Measurements from ENCODE around the gene CYFIP1.

CYFIP1 gene

DNA sequence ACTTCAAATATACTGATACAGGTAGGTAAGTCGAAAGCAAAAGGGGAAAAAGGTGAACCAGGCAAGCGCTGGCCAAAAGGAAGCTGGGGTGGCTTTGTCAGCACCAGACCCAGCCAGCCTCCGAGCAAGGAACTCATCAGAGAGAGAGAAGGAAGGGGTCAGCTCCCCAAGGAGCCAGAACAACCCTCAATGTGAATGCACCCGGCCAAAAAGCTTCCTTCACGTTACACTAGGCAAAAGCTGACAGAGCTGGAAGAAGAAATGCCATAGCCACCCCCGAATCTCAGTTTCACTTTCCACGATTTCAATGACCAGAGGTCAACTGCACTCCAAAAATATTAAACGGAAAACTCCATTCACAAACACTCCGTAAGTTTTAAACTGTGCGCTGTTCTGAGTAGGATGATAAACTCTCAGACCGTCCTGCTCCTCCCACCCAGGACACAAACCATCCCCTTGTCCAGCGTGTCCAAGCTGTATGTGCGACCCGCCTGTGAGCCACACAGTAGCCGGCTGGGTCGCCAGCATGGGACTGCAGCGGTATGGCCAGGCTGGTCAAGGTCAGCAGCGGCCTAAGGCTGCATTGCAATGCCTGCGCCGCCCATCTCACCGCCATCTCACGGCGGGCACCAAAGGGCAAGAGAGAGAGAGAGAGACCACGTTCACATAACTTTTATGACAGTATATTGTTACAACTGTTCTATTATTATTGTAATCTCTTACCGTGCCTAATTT lies 29.7 kb downstream of the CYFIP1 start:
- DNase-seq = no peak

DNA sequence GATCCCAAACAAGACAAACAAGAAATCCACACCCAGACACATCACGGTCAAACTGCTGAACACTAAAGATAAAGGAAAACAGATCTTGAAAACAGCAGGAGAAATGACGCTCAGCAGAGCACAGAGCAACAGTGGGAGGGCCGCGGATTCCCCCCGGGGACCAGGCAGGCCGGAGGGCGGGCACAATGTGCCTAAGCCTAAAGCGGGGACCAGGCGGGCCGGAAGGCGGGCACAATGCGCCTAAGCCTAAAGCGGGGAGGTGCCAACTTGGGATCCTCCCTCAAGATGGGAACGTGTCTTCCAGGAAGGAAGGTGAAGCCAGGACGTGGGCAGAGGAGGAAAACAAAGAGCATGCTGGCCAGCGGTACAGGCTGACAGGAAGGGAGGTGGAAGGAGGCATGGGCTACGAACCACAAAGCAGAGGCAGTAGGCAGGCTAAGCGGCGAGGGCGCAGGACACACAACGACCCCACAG lies 31.1 kb downstream of the CYFIP1 start:
- DNase-seq = peak in 1 of 51 donors; percentile 18

DNA sequence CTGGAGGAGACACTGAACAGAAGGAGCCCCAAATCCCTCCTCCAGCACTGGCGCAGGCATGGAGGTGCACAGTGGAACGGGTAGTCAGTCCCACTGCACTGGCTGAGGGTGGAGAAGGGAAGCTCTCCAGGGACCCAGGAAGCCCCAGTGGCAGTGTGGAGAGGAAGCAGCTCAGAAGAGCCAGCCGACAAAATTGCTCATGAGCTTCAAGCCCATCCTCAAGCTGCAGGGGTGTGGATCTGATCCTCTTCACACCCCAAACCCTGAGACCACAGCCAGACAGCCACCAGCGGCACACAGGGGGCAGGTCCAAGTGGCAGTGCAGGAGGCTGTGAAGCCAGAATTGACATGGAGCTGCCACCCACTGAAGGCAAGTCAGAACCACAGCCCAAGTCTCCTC lies 32.1 kb downstream of the CYFIP1 start:
- DNase-seq = no peak

DNA sequence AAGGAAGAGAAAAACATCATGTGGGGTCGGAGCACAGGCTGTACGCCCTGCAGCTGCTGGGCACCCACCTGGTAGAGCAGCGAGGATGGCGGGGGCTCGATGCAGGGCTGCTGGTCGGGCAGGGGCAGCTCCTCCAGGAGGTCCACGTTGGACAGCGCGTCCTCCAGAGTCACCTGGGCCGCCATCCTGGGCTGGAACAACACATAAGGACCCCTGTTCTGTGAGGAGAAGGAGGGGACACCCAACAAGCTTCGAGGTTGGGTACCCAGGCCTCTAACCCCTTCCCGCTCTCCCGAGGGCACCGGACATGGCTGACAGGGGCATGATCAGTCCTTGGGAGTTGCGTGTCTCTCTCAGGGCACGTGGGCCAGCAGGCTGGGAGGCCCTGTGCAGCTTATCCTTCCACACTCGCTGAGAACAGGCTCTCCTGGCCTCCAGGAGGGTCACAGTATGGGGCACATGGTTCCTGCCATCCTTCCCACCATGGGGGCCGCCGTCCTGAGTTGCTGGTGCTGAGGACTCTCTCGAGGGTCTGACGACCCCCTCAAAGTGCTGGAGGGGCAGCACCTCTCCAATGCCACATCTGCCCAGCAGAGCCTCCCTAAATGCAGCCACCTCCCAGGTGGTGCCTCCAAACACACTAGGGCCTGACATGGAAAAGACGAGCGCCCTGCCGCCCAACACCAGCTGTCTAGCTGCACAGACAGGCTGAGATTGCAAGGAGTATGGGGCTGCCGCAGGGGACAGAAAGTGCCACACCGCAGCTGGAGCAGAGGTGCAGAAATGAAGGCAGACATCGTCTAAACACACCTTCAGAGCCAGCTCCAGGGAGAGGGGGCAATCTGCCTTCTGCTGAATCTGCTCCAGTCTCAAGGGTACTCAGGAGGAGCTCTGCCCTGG lies 32.8 kb downstream of the CYFIP1 start:
- DNase-seq = no peak

DNA sequence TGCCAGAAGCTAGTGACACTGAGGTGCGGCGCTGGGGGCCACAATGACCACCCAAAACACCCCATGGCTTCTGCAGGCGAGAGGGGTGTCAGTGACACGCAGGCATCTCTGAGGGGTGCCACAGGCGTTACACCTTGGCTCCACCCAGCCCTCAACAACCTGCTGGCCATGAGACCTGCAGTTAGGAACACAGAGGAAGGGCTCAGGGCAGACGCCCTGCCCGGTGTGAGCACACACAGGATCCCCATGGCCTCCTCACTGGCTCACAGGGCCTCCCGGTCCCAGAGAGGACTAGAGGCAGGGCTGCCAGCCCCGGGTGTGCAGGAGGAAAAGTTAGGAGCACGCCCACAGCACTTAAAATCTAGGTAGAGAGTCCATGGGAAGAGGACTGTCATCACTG lies 35.1 kb downstream of the CYFIP1 start:
- DNase-seq = no peak

DNA sequence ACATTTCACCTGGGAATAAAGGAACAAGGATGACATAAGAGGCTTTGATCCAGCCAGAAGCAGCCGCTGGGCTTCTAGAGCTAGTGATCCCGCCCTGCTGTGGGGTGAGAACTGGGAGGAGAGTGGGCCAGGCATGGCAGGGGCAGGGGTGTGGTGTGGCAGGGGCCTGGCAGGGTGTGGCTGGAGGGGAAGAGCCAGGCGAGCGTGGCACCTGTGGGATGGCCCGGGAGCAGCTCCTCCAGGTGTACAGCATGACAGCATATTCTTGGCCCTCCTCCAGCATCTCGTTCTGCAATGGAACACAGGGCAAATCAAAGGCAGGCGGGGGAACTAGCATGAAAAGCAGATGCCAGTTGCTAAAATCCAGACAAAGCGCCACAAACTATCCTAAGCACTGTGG lies 35.5 kb downstream of the CYFIP1 start:
- DNase-seq = no peak

DNA sequence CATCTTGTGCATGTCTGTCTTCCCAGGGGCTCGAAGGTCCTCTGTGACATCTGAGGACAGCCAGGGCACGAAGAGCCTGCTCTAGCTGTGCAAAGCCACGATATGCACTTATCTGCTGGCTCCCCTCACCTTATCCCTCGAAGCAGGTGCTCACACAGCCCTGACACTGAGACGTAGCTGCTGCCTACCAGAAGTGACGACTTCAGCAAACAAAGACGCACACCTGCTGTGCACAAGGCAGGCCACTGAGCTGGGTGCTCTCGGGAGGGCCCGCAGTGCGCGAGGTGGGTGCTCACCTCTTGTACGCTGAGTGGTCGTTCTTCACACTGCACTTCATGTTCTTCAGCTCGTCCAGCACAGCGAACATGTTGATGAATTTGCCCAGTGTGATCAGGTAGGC lies 37.3 kb downstream of the CYFIP1 start:
- no peak for DNase-seq

DNA sequence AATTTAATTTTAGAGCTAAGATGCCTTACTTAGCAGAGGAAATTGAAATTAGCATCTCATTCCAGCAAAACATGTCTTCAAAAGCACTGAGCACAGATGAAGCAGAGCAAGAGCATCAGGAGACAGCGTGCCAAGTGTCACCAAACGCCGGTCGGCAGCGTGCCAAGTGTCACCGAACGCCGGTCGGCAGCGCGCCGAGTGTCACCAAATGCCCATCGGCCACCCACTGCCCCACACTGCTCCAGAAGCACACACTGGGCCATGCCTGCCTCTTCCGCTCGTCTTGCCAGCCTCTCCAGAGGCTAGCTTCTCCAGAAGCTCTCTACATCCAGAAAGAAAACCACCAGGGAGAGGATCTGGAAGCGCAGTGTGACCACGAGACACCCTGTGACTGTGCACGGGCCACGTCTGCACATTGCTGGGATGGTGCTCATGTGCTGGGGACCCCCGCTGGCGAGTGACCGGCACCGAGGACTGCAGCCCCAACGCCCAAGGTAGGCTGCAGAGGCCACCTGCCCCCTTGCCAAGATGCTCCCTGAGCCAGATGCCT lies 37.8 kb downstream of the CYFIP1 start:
- no peak for DNase-seq

DNA sequence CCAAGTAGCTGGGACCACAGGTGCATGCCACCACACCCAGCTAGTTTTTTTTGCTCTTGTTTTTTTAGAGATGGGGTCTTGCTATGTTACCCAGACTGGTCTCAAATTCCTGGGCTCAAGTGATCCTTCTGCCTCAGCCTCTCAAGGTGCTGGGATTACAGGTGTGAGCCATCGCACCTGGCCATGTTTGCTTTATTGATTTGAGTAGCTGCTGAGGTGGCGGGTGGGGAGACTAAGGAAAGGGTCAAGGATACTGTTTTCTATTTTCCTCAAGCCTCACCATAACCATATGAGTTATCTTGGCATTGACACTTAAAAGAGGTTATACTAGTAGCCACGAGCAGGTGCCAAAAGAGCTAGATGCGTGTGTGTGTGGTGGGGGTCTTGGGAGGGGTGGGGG lies 39.0 kb downstream of the CYFIP1 start:
- no peak for DNase-seq

DNA sequence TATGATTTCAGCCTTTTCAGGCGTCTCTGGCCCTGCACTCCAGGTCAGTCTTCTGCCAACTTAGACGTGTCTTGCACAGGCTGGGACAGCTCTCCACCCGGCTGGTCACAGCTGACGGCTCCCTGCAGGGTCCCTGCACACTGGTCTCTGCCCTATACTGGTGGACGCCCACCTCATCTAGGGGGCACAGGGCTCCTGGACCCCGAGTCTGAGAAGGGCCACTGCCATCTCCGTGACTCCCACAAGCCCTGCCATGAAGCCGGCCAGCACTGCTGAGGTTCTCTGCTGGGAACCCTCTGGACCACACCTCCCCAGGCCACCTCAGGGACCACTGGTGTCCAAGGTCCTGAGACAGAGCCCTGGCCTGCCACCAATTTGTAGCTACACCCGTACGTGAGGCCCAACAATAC lies 40.5 kb downstream of the CYFIP1 start:
- DNase-seq = no peak

DNA sequence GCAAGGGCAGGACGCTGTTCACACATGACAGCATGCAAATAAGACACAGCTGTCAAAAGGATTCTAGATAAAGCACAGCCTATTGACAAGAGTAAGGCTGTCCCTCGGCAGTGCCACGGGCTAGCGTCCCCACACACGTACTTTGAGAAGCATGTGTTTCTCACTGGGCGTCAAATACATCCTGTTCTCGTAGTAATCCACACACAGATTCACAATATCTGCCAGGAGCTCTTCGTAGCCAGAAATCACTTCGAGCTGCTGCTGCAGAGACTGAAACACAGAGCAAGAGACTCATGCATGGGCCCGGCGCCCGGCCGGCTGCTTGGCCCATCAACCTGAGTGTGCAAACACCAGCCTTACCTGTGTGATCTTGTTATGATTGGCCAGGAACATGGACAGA lies 41.1 kb downstream of the CYFIP1 start:
- DNase-seq = no peak

DNA sequence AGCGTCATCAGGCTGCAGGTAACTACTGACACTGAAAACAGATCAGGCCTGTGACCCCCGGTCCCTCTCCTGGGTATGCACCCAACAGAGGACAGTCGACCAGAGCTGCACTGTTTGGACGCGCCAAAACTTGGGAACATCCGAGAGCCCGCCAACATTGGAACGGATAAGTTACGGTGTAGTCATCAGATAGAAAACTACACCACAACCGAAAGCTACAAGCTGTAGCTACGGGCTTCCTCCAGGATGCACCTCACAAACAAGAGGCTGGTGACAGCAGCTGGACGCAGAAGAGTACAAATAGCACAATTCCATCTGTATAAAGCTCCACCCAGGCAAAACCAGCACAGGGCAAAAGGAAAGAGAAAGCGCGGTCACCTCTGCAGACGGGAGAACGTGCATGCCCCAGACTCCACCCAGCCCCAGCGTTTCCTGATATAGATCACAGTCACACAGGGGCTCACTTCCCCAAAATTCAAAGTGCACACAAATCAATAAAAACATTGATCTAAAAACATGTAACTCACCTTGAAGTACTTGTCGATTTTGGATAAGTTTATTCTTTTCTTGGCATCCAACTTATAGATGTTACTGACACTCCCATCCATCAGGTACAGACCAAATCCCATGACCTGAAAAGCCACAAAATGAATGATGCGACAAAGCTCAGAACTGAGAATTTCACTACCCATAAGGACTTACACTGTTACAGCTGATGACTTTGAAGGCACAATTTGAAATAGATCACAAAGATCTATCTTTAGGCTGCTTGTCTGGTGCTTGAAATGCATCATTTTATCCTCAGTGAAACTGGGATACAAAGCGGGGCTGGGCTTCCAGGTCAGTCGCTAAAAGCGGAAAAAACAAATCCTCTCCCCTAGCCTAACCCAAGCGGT lies 43.3 kb downstream of the CYFIP1 start:
- no peak for DNase-seq

DNA sequence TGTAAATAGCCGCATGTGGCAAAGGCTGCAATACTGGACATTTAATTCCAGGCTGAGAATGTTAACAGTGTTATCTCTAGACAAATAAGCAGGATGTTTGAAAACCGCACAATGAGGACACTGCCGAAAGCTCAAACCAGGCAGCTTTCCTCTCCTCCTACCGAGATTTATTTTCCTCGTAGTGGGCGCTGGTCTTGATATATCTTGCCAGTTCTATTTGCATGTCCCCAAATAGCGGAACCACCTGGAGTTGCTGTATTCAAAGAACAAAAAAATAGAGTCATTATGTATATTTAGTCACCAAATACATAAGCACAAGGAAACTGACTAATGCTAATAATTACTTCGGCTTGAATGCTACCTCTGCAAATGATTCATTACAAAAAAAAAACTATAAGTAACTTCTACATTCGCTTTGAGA lies 46.5 kb downstream of the CYFIP1 start:
- no peak for DNase-seq

DNA sequence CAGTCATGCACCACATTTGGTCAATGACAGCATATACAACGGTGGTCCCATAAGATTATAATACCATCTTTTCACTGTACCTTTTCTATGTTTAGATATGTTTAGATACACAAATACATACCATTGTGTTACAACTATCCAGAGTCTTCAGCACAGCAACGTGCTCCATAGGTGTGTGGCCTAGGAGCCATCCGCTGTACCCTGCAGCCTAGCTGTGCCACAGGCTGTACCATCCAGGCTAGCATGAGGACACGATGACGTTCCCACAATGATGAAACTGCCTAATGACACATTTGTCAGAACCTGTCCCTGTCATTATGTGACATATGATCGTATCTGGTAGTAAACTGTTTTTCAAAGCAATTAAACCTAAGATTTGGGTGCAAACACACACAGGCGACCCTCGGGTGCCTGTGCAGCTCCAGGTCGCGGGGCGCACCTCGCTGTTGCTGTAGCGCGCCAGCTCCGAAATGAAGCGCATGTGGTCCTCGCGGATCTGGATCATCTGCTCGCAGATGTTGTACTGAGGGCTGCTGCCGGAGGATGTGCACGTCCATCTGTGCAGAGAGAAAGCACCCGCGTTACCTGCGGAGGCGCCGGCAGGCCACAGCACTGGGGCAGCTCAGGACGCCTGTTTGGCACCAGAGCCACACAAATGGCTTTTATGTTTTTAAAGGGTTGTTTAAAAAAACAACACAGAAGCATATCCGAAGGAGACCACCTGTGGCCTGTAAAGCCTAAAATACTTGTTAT lies 48.2 kb downstream of the CYFIP1 start:
- DNase-seq = no peak

DNA sequence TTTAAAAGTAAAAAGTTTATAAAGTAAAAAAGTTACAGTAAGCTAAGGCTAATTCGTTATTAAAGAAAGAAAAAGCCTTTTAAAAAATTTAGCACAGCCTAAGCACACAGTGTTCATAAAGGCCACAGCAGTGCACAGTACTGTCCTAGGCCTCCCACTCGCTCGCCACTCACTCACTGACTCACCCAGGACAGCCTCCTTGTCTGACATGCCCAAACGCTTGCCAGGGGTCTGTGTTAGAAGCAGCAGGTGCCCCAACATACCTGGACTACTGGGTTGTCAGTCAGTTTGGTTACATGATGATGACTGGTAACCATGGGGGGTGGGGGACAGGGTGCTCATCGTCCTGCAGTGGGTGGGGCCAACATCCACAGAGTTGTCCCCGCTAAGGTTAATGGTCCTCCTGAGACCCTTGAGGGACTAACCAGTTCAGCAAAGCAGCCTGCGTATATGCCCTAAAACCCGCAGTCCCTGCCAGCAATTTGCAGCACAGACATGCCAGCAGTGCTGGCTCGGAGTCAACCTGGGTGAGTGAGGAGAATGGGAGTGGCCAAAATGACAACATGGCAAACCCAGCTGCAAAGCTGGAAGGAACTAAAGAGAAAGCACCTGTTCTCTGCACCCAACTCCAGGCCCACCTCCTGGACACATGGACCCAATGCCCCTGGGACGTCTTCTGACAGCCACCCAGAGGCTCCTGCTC lies 49.2 kb downstream of the CYFIP1 start:
- DNase-seq = no peak

DNA sequence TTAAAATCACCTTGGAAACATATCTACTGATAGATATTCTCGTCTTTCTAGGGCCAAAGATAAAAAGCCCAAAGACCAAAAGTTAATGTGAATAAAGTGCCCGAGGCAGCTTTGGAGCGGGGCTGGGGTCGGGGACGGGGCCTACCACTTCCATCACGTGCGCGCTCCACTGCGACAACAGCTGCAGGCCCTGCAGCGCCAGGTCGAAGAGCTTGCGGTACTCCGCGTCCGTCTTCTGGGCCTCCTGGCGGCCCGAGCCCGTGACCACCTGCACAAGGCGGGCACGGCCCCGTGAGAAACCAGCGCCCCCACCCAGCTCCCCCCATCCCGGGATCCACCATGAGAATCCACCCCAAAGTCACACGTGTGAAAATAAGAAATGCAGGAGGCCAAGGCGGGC lies 52.4 kb downstream of the CYFIP1 start:
- DNase-seq = no peak

DNA sequence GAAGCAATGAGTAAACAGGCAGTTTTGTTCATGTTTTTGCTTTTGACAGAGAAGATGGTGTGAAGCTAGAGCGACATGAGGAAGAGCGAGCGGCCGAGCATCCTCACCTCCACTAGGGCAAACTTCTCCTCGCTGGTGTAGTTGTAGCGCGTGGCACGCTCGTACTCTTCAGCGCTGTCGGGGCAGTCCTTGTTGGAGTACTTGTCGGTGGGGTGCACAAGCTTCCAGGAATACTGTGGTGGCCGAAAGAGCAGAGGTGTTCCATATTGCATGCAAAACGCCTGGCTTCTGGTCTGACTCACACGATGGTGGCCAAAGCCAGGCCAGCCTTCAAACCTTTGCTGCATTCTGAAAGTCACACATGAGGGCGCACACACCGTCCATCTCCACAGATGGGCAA lies 54.3 kb downstream of the CYFIP1 start:
- DNase-seq = no peak

DNA sequence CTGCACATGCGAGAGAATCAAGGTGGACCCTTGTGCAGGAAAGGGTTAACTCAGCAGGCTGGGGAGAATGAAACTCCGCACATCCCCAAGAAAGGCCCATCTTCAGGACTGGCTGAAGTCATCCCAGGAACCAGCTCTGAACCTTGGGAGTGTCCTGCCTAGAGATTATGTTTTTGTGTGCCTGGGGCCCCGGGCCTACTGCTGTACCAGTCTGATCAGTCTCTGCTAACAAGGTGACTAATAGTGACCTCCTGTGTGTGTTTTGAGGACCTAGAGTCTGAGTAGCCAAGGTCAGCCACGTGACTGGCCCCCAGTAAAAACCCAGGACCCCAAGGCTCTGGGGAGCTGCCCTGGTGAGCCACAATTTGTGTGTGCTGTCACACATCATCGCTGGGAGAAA lies 58.2 kb downstream of the CYFIP1 start:
- no peak for DNase-seq

DNA sequence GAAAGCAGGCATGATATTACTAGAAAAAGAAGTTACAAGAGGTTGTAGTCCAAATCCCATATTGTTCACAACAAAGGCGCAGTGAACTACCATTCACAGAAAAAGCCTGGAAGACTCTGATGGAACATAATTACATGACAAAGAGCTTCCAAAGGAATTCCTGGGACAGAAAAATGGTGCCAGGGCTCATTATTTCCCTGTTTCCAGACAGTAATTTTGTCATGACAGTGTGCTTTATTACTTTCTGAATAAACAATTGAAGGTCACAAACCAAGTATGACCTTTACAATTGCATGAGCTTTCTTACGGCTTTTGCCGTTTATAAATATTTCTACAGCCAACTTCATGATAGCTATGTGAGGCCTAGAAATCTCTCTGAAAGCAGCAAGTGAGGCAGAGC lies 61.0 kb downstream of the CYFIP1 start:
- no peak for DNase-seq

DNA sequence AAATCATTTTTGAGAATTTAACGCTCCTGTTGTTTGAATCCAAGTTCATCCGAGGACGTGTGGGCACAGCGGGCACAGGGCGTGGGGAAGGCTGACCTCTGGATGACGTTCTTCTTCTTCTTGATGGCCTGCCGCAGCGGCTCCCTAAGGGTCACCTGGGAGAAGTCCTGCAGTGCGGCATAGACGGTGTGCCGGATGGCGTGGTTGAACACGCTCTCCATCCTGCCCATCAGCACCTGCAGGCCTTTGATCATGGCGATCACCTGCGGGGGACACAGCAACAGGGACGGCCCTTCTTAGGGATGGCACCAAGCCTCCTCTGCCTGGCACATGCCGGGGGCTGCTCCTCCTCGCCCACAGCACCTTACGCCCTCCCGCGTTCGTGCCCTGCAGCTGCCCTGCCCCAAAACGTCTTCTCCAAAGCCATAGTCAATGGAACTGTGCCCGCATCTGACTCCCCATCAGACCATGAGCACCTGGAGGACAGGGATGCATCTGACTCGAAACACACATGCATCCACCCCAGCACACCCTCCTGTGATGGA lies 61.5 kb downstream of the CYFIP1 start:
- DNase-seq = no peak

Measured in hypothalamus (tissue), 51 donors.